Activated CD4-positive, alpha-beta T cell treated with anti-CD3 and anti-CD28 coated beads for 4 hours (primary cell): Measurements from ENCODE around the gene TSPAN9.
A peak's percentile ranks its signal among the peaks of the same experiment; 100 is the strongest.

Source experiments
- DNase-seq, 2 donors: peaks; one replicate each; pipeline ENCODE4 v3.0.0-alpha.2; 2020

TSPAN9 gene

GRCh38 chr12:3285570-3285969 is 208.4 kb downstream of the TSPAN9 start:
- DNase-seq, result no peak

GRCh38 chr12:3288690-3289089 is 211.5 kb downstream of the TSPAN9 start:
- no peak for DNase-seq

GRCh38 chr12:3289702-3290101 is 212.5 kb downstream of the TSPAN9 start:
- DNase-seq, result no peak

- no peak for DNase-seq
These were observed 214.8 kb downstream of the TSPAN9 start for GRCh38 chr12:3291939-3292338.

- no peak for DNase-seq
These were observed 215.7 kb downstream of the TSPAN9 start for GRCh38 chr12:3292677-3293412.

GRCh38 chr12:3293446-3294161 is 216.4 kb downstream of the TSPAN9 start:
- DNase-seq, result no peak

- no peak for DNase-seq
These were observed 217.3 kb downstream of the TSPAN9 start for GRCh38 chr12:3294481-3294911.

- DNase-seq, result no peak
These were observed 218.0 kb downstream of the TSPAN9 start for GRCh38 chr12:3295225-3295624.

GRCh38 chr12:3295646-3296408 is 218.6 kb downstream of the TSPAN9 start:
- no peak for DNase-seq

- no peak for DNase-seq
These were observed 219.2 kb downstream of the TSPAN9 start for GRCh38 chr12:3296409-3296701.

GRCh38 chr12:3298603-3299002 is 221.4 kb downstream of the TSPAN9 start:
- no peak for DNase-seq

GRCh38 chr12:3299929-3300832 is 223.0 kb downstream of the TSPAN9 start:
- peak; percentile 75 to 77 for DNase-seq

GRCh38 chr12:3300833-3301401 is 223.7 kb downstream of the TSPAN9 start:
- no peak for DNase-seq

- DNase-seq, result no peak
These were observed 225.3 kb downstream of the TSPAN9 start for GRCh38 chr12:3302401-3303041.

GRCh38 chr12:3303410-3304136 is 226.4 kb downstream of the TSPAN9 start:
- DNase-seq, result no peak

- DNase-seq, result no peak
These were observed 227.4 kb downstream of the TSPAN9 start for GRCh38 chr12:3304436-3305165.

GRCh38 chr12:3305464-3305863 is 228.3 kb downstream of the TSPAN9 start:
- DNase-seq, result no peak

GRCh38 chr12:3305904-3306619 is 228.9 kb downstream of the TSPAN9 start:
- DNase-seq, result no peak

- no peak for DNase-seq
These were observed 230.2 kb downstream of the TSPAN9 start for GRCh38 chr12:3307389-3307788.

GRCh38 chr12:3308063-3308462 is 230.9 kb downstream of the TSPAN9 start:
- no peak for DNase-seq
